NCI-H1436 (cell line): ENCODE data around the gene SNAP23.
A peak's percentile ranks its signal among the peaks of the same experiment; 100 is the strongest.
"Not testable (repeated sequence)": the region's sequence is repeated elsewhere in the genome, so short reads cannot be mapped to it uniquely, and the experiment has no call there.

Source experiments
- DNase-seq: peaks from one replicate; lab custom pipeline; 2025; lab: John Stamatoyannopoulos, UW

Gene SNAP23

DNA sequence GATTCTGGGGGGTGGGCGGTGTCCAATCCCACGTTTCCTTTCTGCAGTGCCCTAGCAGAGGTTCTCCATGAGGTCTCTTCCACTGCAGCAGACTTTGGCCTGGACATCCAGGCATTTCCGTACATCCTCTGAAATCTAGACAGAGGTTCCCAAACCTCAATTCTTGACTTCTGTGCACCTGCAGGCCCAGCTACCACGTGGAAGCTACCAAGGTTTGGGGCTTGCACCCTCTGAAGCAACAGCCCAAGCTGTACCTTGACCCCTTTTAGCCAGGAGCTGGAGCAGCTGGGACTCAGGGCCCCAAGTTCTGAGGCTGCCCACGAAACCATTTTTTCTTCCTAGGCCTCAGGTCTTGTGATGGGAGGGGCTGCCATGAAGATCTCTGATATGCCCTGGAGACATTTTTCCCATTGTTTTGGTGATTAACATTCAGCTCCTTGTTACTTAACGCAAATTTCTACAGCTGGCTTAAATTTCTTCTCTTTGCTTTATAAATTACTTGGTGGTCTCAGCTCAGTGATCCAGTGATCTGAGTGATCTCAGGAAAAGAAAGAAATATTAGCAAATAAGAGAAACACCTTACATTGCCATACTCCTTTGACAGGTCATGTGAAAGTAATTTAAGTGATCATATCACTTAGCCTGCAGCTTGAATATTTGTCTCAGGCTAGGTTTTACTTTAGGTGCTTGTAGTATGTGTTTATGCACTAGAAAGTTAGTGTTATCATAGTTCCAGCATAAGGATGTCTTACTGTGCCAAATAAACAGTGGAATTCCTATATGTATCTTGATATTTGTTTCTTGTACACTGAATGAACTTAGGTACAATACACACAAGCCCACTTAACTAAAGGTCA, 3.0 kb downstream of the SNAP23 start:
- DNase-seq = no peak

- DNase-seq = no peak
Measured at GRCh38 chr15:42499858-42500609, 4.6 kb downstream of the SNAP23 start.

DNA sequence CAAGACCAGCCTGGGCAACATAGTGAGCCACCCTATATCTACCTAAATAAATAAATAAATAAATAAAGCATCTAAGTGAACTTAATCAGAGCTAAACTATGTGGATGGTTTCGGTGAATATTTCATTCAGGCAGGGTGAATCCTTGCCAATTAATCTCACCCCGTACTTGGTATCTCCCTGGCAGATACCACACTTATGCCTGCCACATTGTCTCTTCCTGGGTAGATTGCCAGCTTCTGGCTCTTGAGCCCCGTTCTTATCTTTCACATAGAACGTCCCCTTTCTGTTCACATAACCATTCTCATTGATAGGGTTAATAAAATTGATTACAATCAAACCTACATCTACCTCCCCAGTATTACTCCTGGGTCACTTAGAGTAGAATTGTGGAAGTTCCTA, 7.0 kb downstream of the SNAP23 start:
- no peak for DNase-seq

- DNase-seq = no peak
Measured at GRCh38 chr15:42503825-42504224, 8.4 kb downstream of the SNAP23 start.

- no peak for DNase-seq
Measured at GRCh38 chr15:42504631-42505030, 9.2 kb downstream of the SNAP23 start.

- no peak for DNase-seq
Measured at GRCh38 chr15:42507514-42507913, 12.1 kb downstream of the SNAP23 start.

- DNase-seq = no peak
Measured at GRCh38 chr15:42508263-42508690, 12.8 kb downstream of the SNAP23 start.

DNA sequence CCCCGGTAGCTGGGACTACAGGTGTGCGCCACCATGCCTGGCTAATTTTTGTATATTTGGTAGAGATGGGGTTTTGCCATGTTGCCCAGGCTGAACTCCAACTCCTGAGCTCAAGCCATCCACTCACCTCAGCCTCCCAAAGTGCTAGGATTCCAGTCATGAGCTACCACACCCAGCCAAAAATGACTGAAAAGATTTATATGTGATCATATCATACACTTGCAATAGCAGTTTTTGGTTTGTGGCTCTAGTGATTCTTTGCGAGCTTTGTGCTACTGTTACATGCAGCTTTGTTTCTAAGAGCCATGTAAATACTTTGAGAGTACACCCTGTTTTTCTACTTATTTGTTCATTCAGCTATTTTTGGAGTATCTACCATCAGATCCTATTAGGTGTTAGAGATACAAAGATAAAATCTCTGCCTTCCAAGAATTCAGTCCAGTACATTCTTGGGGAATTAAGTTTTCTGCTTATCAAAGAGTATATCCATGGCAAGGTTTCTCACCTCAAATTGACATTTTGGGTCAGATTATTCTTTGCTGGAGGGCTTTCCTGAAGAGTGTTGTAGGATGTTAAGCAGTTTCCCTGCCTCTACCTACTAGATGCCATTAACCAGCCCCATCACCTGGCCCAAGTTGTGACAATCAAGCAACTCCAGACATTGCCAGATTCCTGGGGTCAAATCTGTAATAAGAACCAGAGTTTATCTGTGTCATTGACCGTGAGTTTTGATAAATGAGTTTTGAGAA, 15.0 kb downstream of the SNAP23 start:
- no peak for DNase-seq

DNA sequence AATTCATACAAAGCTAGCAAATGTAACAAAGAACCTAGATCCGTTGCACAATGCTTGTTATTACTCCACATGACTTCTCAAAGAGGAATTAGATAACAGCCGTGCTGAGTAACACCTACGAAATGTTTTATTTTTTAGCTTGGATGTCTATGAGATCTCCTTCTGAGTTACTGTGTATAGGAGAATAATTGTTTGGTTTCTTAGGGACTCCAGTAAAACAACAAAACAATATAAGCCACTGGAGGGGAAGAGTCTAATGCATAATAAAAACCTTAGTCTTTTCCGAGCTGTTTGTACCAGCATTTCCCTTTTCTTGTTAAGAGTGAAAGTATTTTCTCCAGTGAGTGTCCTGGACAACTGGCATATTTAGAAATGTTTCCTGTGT, 15.6 kb downstream of the SNAP23 start:
- DNase-seq = no peak

- DNase-seq = no peak
Measured at GRCh38 chr15:42523331-42523730, 27.9 kb downstream of the SNAP23 start.

DNA sequence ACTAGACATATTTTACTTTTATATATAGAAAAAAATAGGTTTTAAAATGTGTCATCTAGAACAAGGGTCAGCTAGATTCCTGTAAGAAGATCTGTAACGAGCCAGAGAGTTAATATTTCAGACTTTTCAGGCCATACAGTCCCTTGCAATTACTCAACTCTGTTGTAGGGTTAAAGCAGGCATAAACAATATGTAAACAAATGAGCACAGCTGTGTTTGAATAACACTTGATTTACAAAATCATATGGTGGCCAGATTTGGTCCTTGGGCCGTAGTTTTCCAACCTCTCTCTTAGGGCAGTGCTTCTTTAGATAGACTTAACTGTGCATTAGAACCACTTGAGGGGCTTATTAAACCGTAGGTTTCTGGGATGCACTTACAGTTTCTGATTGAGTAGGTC, 33.5 kb downstream of the SNAP23 start:
- no peak for DNase-seq

- DNase-seq = no peak
Measured at GRCh38 chr15:42533246-42533645, 37.8 kb downstream of the SNAP23 start.

DNA sequence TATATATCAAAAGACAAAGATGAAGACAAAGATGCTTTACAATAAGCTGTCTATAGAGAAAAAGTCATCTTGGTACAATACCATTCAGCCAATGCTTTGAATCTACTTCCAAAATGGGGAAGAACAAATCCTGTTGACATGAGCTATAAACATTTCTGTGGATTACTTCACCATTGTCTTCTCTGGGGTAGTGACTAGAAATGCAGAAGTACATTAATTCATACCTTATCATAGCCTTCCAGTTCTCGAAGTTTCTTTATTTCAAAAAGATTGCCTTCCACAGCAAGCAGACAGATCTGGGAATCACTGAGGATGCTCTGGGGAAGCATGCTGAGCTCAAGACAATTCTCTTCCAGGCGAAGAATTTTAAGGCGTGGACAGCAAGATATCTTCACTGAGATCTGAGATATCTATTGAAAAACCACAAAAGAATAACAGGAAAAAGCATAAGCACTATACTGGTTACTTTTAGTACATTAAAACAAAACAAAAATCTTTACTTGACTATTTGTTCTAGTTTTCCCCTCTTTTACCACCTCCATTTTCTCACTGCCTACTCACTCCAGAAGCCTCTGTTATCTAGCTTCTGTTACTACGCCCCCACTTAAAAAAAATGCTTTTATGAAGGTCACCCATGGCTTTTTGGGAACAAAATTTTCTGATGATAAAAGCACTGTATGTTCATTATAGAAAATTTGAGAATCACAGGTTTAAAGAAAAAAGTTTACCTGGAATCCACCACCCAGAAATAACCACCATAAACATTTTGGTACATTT, 49.6 kb downstream of the SNAP23 start:
- DNase-seq = no peak

GRCh38 chr15:42547918-42548248, 52.4 kb downstream of the SNAP23 start:
- peak; percentile 7 for DNase-seq

DNA sequence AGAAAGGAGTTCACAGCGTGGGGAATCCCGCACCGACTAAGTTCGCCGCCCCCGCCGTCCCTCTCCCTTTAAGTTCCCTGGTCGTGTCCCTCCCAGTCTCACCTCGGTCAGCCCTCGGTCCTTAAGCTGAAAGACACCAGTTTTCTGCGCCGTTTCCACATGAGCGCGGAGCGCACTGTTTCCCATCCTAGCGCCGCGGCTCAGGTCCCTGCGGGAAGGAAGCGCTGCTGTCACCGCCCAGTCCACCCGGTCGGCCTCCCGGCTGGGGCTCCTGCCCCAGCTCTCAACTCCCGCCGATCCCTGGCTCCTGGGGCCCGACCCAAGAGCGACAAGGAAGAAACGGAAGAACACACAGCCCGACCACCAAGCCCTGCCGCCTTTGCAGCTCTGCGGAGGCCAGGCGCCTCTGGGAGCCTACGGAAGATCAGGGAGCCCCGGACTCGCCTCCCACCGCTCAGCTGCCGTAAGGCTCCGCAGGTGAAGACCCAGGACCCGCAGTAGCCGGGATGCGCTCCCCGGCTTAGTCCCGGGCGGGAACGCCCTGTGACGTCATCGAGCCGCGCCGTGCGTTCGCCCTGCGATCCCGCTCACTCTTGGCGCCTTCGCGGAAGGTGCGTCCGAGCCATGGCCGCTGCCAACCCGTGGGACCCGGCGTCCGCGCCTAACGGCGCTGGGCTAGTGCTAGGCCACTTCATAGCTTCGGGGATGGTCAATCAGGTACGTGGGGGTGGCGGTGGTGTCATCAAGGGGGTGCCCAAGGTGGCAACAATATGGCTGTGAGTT, 53.0 kb downstream of the SNAP23 start, which contains the start of the genes HAUS2 and LRRC57:
Gene HAUS2, plus strand, starts transcription at position 590 of the 783 bp plus-strand sequence. Its CDS starts 35 bp downstream, at position 625.
Gene LRRC57, minus strand, starts transcription at position 545 of the 783 bp plus-strand sequence. Its CDS starts 359 bp downstream, at position 186.
- DNase-seq = peak; percentile 78

DNA sequence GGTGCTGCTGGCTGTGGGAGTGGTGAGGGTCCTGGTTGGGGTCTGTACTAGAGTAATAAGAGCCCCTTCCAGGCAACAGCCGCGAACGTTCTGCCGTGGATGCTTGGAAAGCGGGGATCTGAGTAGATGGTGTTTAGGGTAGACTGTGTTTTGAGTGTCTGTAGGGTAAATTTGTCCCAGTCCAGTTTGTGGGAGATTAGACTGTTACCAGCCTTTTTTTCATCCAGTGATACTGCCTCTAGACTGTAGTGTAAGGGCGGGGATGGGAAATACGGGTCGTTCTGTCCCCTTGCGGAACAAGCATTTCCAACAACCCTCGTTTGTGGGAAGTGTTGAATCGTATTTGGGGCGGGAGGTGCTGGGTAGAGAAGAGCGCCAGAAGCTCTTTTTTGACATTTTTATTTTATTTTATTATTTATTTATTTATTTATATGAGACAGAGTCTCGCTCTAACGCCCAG, 53.6 kb downstream of the SNAP23 start:
- DNase-seq = no peak

GRCh38 chr15:42549741-42550392, 54.4 kb downstream of the SNAP23 start:
- DNase-seq = no peak

- DNase-seq = no peak
Measured at GRCh38 chr15:42553554-42553953, 58.1 kb downstream of the SNAP23 start.

GRCh38 chr15:42556550-42557207, 61.2 kb downstream of the SNAP23 start:
- not testable (repeated sequence) for DNase-seq

DNA sequence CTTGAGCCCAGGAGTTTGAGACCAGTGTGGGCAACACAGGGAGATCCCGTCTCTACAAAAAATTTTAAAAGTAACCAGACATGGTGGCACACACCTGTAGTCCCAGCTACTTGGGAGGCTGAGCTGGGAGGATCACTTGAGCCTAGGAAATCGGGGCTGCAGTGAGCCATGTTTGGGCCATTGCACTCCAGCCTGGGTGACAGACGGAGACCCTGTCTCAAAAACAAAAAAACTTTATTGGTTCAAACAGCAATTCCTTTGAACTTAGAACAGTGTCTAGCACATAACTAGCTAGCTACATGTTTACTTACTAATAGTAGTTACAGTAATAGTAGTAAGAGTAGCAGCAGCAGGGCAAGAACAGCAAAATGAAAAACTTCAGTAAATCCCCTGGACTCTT, 63.3 kb downstream of the SNAP23 start:
- no peak for DNase-seq
